GM18511 (cell line): ENCODE measurements around the gene ARSK.
A peak's percentile ranks its signal among the peaks of the same experiment; 100 is the strongest.
"Not testable (repeated sequence)": the region's sequence is repeated elsewhere in the genome, so short reads cannot be mapped to it uniquely, and the experiment has no call there.

Experiments
- ATAC-seq: cut with Tn5 transposase; IDR thresholded peaks from one replicate; pipeline ENCODE4 v1.9.1; 2021; ENCODE audit warnings: mild to moderate bottlenecking, moderate library complexity; ENCODE audit not compliant: unreplicated experiment

The ARSK gene

DNA sequence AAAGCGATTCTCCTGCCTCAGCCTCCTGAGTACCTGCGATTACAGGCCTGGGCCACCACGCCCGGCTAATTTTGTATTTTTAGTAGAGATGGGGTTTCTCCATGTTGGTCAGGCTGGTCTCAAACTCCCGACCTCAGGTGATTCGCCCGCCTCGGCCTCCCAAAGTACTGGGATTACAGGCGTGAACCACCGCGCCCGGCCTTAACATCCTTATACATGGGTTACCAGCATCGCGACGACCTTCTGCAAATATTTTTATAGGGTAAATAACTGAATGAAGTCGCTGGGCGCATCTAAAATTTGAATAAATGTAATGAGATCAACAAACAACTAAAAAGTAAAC, 91.3 kb downstream of the ARSK start:
- ATAC-seq, result not testable (repeated sequence)

- ATAC-seq, result peak; percentile 97
These were observed 91.9 kb downstream of the ARSK start, which contains the start of gene RFESD for GRCh38 chr5:95646569-95647431. Gene RFESD (plus strand): TSS chr5:95646777. CDS start chr5:95652272, 5,495 bp downstream.

- no peak for ATAC-seq
These were observed 93.3 kb downstream of the ARSK start for GRCh38 chr5:95647886-95648860.

DNA sequence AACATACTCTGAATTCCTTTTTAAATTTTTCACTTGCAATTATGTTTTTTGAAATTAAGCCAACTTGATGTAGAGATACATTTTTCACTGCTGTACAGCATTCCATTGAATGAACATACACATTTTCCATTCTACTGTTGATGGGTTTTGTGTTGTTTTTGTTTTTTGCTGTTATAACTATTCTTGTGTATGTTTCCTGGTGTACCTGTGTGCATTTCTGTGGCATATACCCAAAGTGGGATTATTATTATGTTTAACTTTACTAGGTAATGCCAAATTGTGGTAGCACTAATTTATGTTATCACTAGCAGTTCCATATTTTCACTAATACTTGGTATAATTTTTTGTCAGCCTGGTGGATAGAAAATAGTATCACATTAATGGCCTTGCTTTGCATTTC, 94.4 kb downstream of the ARSK start:
- ATAC-seq, result no peak

DNA sequence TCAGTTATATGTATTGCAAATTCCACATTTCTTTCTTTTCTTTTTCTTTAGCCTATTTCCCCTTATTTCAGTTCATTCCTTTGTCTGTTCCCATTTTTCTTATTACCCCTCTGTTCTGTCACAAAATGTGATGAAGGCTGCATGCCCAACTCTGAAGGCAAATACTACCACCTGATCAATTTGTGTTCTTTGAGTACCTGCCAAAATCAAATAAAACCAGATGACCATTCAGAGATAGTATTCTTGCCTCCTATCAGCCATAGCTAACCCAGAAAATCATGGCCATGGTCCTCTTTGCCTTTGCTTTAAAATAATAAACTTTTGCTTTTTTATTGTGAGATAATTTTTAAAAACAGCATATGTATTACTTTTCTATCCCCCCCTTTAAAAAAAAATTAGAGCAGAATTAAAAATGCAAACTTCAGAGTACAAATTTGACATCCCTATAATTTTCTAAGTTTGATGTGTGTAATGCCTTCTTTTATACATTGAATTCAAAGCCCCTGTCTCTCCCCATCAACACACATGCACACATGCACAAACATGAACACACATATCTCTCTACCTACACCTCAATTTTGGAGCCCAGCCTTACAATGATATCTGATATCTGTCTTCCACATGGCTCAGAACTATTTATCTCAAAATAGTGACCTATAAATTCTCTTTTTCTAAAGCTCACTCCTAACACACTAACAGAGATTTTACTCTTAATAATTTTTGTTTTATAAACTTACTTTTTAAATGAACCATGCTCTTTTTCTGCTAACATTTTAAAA, 95.1 kb downstream of the ARSK start:
- ATAC-seq, result no peak

DNA sequence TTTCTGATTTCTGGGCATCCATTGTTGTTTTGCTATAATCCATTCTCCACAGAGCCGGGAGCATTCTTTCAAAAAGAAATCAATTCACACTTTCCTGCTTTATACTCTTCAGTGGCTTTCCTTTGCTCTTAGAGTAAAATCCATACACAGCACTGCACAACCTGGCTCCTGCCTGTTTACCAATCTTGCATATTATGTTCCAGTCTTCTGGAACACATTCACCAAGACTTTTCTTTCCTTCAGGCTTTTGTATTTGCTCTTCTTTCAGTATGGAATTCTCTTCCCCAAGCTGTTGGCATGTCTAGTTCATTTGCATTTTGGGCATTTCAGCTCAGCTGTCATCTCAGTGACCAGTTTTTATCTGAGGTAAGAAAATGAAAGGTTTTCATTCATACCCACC, 97.9 kb downstream of the ARSK start:
- ATAC-seq, result no peak

GRCh38 chr5:95654196-95654595, 99.3 kb downstream of the ARSK start:
- ATAC-seq, result no peak
